Measurements from ENCODE around the gene ADAMTS1. TPM values are rescaled to one million over a fixed set of nuclear protein-coding genes. Genes with fewer than 3 reads are reported as not detected.

Gene ADAMTS1
- polyA plus RNA-seq, 3 donors: 0.01 TPM; not detected in 2

DNA sequence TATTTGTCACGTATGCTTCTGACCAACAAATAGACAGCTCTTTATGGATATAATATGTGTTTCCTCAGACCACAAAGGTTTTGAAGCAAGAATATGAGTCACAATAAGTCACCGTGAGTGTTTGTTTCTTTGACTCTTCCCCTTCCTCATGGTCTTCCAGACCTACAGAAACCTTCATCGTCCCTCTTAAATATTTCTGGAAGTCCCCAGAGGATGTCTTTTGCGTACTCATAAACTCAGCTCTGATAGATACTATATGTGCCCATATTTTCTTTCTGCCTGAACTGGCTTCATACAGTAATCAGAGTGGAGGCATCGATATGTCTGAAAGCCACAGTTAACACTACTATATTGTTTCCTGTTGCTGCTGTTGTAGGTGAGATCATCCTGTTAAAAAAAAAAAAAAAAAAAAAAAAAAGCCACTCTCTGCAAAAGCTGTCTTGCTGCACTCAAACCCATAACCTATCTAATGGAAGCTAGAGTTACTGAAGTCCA is 38.4 kb downstream of the ADAMTS1 start:
- no peak overlapping the region for H2AFZ ChIP-seq (ENCODE audit: insufficient read depth, low read depth, low read length, poor library complexity, severe bottlenecking)
- no peak for DNase-seq
- no peak overlapping the region for H3K9ac ChIP-seq (ENCODE audit: insufficient read depth, low read length, poor library complexity, severe bottlenecking)
- TF ChIP-seq, protein P1, sequence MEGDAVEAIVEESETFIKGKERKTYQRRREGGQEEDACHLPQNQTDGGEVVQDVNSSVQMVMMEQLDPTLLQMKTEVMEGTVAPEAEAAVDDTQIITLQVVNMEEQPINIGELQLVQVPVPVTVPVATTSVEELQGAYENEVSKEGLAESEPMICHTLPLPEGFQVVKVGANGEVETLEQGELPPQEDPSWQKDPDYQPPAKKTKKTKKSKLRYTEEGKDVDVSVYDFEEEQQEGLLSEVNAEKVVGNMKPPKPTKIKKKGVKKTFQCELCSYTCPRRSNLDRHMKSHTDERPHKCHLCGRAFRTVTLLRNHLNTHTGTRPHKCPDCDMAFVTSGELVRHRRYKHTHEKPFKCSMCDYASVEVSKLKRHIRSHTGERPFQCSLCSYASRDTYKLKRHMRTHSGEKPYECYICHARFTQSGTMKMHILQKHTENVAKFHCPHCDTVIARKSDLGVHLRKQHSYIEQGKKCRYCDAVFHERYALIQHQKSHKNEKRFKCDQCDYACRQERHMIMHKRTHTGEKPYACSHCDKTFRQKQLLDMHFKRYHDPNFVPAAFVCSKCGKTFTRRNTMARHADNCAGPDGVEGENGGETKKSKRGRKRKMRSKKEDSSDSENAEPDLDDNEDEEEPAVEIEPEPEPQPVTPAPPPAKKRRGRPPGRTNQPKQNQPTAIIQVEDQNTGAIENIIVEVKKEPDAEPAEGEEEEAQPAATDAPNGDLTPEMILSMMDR (IDR thresholded peaks at IDR 0.05): no peak
- intact Hi-C loops (cut with micrococcal nuclease): no loop called here
- H3K27ac ChIP-seq (ENCODE audit: low read depth in 1 of 2, low read length in 2 of 2): no peak overlapping the region
- no peaks in the 10 kb centered on the region for H3K4me1 ChIP-seq (ENCODE audit: control insufficient read depth in 1 of 2, insufficient read depth in 2 of 2, low read length in 2 of 2)
- no peaks in the 10 kb centered on the region for H3K27me3 Mint-ChIP-seq (ENCODE audit: low read depth in 3 of 3)
- 100% methylated on average over 1 of the region's 5 CpGs for WGBS (ENCODE audit: insufficient coverage)
- H3K4me3 ChIP-seq (replicated peaks in 1 of 3; ENCODE audit: low read depth in 2 of 3, low read length in 3 of 3): no peak overlapping the region
- H3K9me3 ChIP-seq (replicated peaks in 1 of 2; ENCODE audit: control insufficient read depth in 1 of 2, insufficient read depth in 1 of 2, low read length in 2 of 2): no peaks in the 10 kb centered on the region
- peaks cover 0 to 7% (median 0%) of the 10 kb centered on the region in 7 donors for H3K9me3 Mint-ChIP-seq
- no peaks in the 10 kb centered on the region for H3K79me2 ChIP-seq (ENCODE audit: insufficient read depth, low read length)
- H3K36me3 Mint-ChIP-seq: no peaks in the 10 kb centered on the region
- H3K4me3 Mint-ChIP-seq: no peak overlapping the region
- no peak overlapping the region for H3K27ac Mint-ChIP-seq
- no peaks in the 10 kb centered on the region for H3K27me3 ChIP-seq (ENCODE audit: control insufficient read depth in 2 of 2, insufficient read depth in 2 of 2, low read length in 2 of 2)
- no peaks in the 10 kb centered on the region for H4K20me1 ChIP-seq (ENCODE audit: insufficient read depth, low read length)
- H3K36me3 ChIP-seq (replicated peaks in 1 of 2; ENCODE audit: control insufficient read depth in 1 of 2, insufficient read depth in 2 of 2, low read length in 2 of 2): no peaks in the 10 kb centered on the region
- H3K4me1 Mint-ChIP-seq: no peaks in the 10 kb centered on the region
- H3K4me2 ChIP-seq (replicated peaks; ENCODE audit: extremely low read depth, low read length, poor library complexity, severe bottlenecking): no peak overlapping the region

- H3K9ac ChIP-seq (ENCODE audit: insufficient read depth, low read length, poor library complexity, severe bottlenecking): no peak overlapping the region
- H3K27ac ChIP-seq (ENCODE audit: low read depth in 1 of 2, low read length in 2 of 2): no peak overlapping the region
- no peak overlapping the region for H3K4me2 ChIP-seq (replicated peaks; ENCODE audit: extremely low read depth, low read length, poor library complexity, severe bottlenecking)
- no peaks in the 10 kb centered on the region for H3K4me1 Mint-ChIP-seq
- no peaks in the 10 kb centered on the region for H3K27me3 ChIP-seq (ENCODE audit: control insufficient read depth in 2 of 2, insufficient read depth in 2 of 2, low read length in 2 of 2)
- H3K9me3 ChIP-seq (replicated peaks in 1 of 2; ENCODE audit: control insufficient read depth in 1 of 2, insufficient read depth in 1 of 2, low read length in 2 of 2): no peaks in the 10 kb centered on the region
- no peaks in the 10 kb centered on the region for H3K36me3 Mint-ChIP-seq
- TF ChIP-seq, protein P1 (IDR thresholded peaks at IDR 0.05): no peak
- H3K4me3 Mint-ChIP-seq: no peak overlapping the region
- H2AFZ ChIP-seq (ENCODE audit: insufficient read depth, low read depth, low read length, poor library complexity, severe bottlenecking): no peak overlapping the region
- H3K79me2 ChIP-seq (ENCODE audit: insufficient read depth, low read length): no peaks in the 10 kb centered on the region
- DNase-seq: no peak
- no peaks in the 10 kb centered on the region for H3K4me1 ChIP-seq (ENCODE audit: control insufficient read depth in 1 of 2, insufficient read depth in 2 of 2, low read length in 2 of 2)
- H3K27ac Mint-ChIP-seq: no peak overlapping the region
- no peaks in the 10 kb centered on the region for H4K20me1 ChIP-seq (ENCODE audit: insufficient read depth, low read length)
- H3K9me3 Mint-ChIP-seq: peaks cover 0 to 7% (median 0%) of the 10 kb centered on the region in 7 donors
- H3K27me3 Mint-ChIP-seq (ENCODE audit: low read depth in 3 of 3): no peaks in the 10 kb centered on the region
- 95% methylated on average over 4 of the region's 5 CpGs for WGBS (ENCODE audit: insufficient coverage)
- intact Hi-C loops (cut with micrococcal nuclease): no loop called here
- H3K36me3 ChIP-seq (replicated peaks in 1 of 2; ENCODE audit: control insufficient read depth in 1 of 2, insufficient read depth in 2 of 2, low read length in 2 of 2): no peaks in the 10 kb centered on the region
- no peak overlapping the region for H3K4me3 ChIP-seq (replicated peaks in 1 of 3; ENCODE audit: low read depth in 2 of 3, low read length in 3 of 3)
Observed at GRCh38 chr21:26804895-26805609, 40.2 kb downstream of the ADAMTS1 start.
